NCI-H82 (cell line): ENCODE results near the gene TBC1D7.
"Not testable (repeated sequence)": the region's sequence is repeated elsewhere in the genome, so short reads cannot be mapped to it uniquely, and the experiment has no call there.

Experiments
- DNase-seq: peaks from one replicate; lab custom pipeline; 2025; lab: John Stamatoyannopoulos, UW

Gene TBC1D7

GRCh38 chr6:13355999-13356785, 27.9 kb upstream of the TBC1D7 start:
- DNase-seq, result no peak

- no peak for DNase-seq
Observed at GRCh38 chr6:13355043-13355945, 27.0 kb upstream of the TBC1D7 start.

- DNase-seq, result no peak
Observed at GRCh38 chr6:13354331-13355042, 26.1 kb upstream of the TBC1D7 start.

GRCh38 chr6:13352165-13352564, 23.8 kb upstream of the TBC1D7 start:
- DNase-seq, result no peak

GRCh38 chr6:13351271-13351670, 22.9 kb upstream of the TBC1D7 start:
- no peak for DNase-seq

GRCh38 chr6:13349811-13350506, 21.6 kb upstream of the TBC1D7 start:
- DNase-seq, result no peak

- DNase-seq, result no peak
Observed at GRCh38 chr6:13348334-13349113, 20.2 kb upstream of the TBC1D7 start.

GRCh38 chr6:13346245-13346644, 17.9 kb upstream of the TBC1D7 start:
- no peak for DNase-seq

- DNase-seq, result no peak
Observed at GRCh38 chr6:13342414-13343019, 14.2 kb upstream of the TBC1D7 start.

- DNase-seq, result no peak
Observed at GRCh38 chr6:13339863-13340630, 11.7 kb upstream of the TBC1D7 start.

GRCh38 chr6:13338038-13338437, 9.7 kb upstream of the TBC1D7 start:
- DNase-seq, result no peak

- peak; percentile 88 for DNase-seq
Observed at GRCh38 chr6:13336553-13336952, 8.2 kb upstream of the TBC1D7 start.

GRCh38 chr6:13334953-13335352, 6.6 kb upstream of the TBC1D7 start:
- no peak for DNase-seq

GRCh38 chr6:13332349-13332706, 4.0 kb upstream of the TBC1D7 start:
- DNase-seq, result no peak

GRCh38 chr6:13331516-13332348, 3.4 kb upstream of the TBC1D7 start:
- DNase-seq, result peak; percentile 50

- no peak for DNase-seq
Observed at GRCh38 chr6:13328875-13329183, 492 bp upstream of the TBC1D7 start.

GRCh38 chr6:13327691-13328075, 654 bp downstream of the TBC1D7 start:
- DNase-seq, result peak; percentile 71

GRCh38 chr6:13326031-13326586, 2.2 kb downstream of the TBC1D7 start:
- not testable (repeated sequence) for DNase-seq
